ENCODE data around the gene BEST1.

Gene BEST1

GRCh38 chr11:61921446-61921845 lies 28.7 kb upstream of the BEST1 start:
- no peak overlapping the region for H3K4me3 ChIP-seq (replicated peaks in 1 of 2; ENCODE audit: low read depth in 2 of 2, low read length in 2 of 2)
- no peak for DNase-seq (ENCODE audit: low read depth in 2 of 2)
- TF ChIP-seq CTCF (IDR thresholded peaks at IDR 0.05; ENCODE audit: low read depth, low read length): no peak

- peak; percentile 61 to 95 for DNase-seq (ENCODE audit: low read depth in 2 of 2)
- H3K4me3 ChIP-seq (replicated peaks in 1 of 2; ENCODE audit: low read depth in 2 of 2, low read length in 2 of 2): no peak overlapping the region
- TF ChIP-seq CTCF (IDR thresholded peaks at IDR 0.05; ENCODE audit: low read depth, low read length): no peak
Observed at GRCh38 chr11:61922539-61922938, 27.6 kb upstream of the BEST1 start.

GRCh38 chr11:61923166-61924063 lies 26.7 kb upstream of the BEST1 start:
- DNase-seq (ENCODE audit: low read depth in 2 of 2): peak; percentile 53 to 87
- H3K4me3 ChIP-seq (replicated peaks in 1 of 2; ENCODE audit: low read depth in 2 of 2, low read length in 2 of 2): no peak overlapping the region
- TF ChIP-seq CTCF (IDR thresholded peaks at IDR 0.05; ENCODE audit: low read depth, low read length): no peak

- no peak for DNase-seq (ENCODE audit: low read depth in 2 of 2)
- no peak overlapping the region for H3K4me3 ChIP-seq (replicated peaks in 1 of 2; ENCODE audit: low read depth in 2 of 2, low read length in 2 of 2)
- TF ChIP-seq CTCF (IDR thresholded peaks at IDR 0.05; ENCODE audit: low read depth, low read length): no peak
Observed at GRCh38 chr11:61924064-61924455, 26.1 kb upstream of the BEST1 start.

- DNase-seq (ENCODE audit: low read depth in 2 of 2): no peak
- H3K4me3 ChIP-seq (replicated peaks in 1 of 2; ENCODE audit: low read depth in 2 of 2, low read length in 2 of 2): no peak overlapping the region
- TF ChIP-seq CTCF (IDR thresholded peaks at IDR 0.05; ENCODE audit: low read depth, low read length): no peak
Observed at GRCh38 chr11:61925736-61926135, 24.4 kb upstream of the BEST1 start.

- no peak for TF ChIP-seq CTCF (IDR thresholded peaks at IDR 0.05; ENCODE audit: low read depth, low read length)
- H3K4me3 ChIP-seq (replicated peaks in 1 of 2; ENCODE audit: low read depth in 2 of 2, low read length in 2 of 2): no peak overlapping the region
- DNase-seq (ENCODE audit: low read depth in 2 of 2): no peak
Observed at GRCh38 chr11:61926235-61926634, 23.9 kb upstream of the BEST1 start.

All from cardiac fibroblast (primary cell).